Activated B cell treated with CpG ODN at 0.5 μM for 24 hours (primary cell): ENCODE measurements around the gene E2F4. TPM values are rescaled to one million over a fixed set of nuclear protein-coding genes. Genes with fewer than 3 reads are reported as not detected.

Source experiments
- ATAC-seq: fragments of 200-7000 bp; cut with Tn5 transposase; one replicate; pipeline ENCODE4 v1.10.0; 2021; ENCODE audit warnings: low read depth, mild to moderate bottlenecking, moderate library complexity
- CTCF ChIA-PET: fragments of 350-600 bp; sonication (Branson Sonifier 250); formaldehyde crosslinking; loops from one replicate; lab custom pipeline; 2021; ENCODE audit warnings: antibody characterized with exemption; lab: Charles Lee
- POLR2A ChIA-PET: fragments of 350-600 bp; sonication (Branson Sonifier 250); formaldehyde crosslinking; loops from one replicate; lab custom pipeline; 2021; ENCODE audit warnings: antibody characterized with exemption; lab: Charles Lee
- DNase-seq: peaks from one replicate; pipeline ENCODE4 v3.0.0; 2022
- H3K27ac Mint-ChIP-seq: one replicate; pipeline ENCODE4 v1.8.0; 2020; ENCODE audit warnings: mixed read lengths
- H3K27me3 Mint-ChIP-seq: one replicate; pipeline ENCODE4 v1.8.0; 2021; ENCODE audit warnings: mixed read lengths
- H3K36me3 Mint-ChIP-seq: one replicate; pipeline ENCODE4 v1.8.0; 2021; ENCODE audit warnings: low read depth, mixed read lengths
- H3K4me1 Mint-ChIP-seq: one replicate; pipeline ENCODE4 v1.8.0; 2021; ENCODE audit warnings: mixed read lengths
- H3K4me3 Mint-ChIP-seq: one replicate; pipeline ENCODE4 v1.8.0; 2020; ENCODE audit warnings: mild to moderate bottlenecking, mixed read lengths
- H3K9me3 Mint-ChIP-seq: one replicate; pipeline ENCODE4 v1.8.0; 2020; ENCODE audit warnings: mixed read lengths
- intact Hi-C: fragments of 100-400 bp; cut with micrococcal nuclease; formaldehyde crosslinking; loops from one replicate; pipeline ENCODE4 v1.15.1; 2024
- total RNA-seq: library from RNA; stranded (reverse); gene quantifications from 2 replicates; pipeline ENCODE4 v1.2.3, GENCODE V29; 2022
- TF ChIP-seq, protein P1 (sequence below): fragments of 200-600 bp; IDR thresholded peaks from one replicate; pipeline ENCODE4 v1.8.0; 2022; ENCODE audit warnings: antibody characterized with exemption, mild to moderate bottlenecking

E2F4 gene
- total RNA-seq, 1 donor from 2014 or later, result 128 TPM

DNA sequence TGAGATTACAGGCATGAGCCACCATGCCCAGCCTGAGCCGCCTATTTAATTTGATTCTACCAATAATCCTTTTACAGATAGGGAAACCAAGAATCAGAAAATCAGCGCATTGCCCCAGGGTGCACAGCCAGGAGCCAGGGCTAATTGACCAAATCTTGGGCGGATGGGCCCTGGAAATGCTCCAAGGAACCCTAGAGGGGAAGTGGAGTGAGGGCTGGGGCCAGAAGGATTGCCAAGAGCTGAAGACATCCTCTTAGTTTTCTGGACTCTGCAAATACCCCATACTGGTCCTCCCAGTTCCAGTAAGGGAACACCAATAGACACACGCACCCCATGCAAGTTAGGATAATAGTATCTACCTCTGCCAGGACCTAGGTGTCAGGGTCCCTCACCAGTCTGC is 51.5 kb downstream of the E2F4 start:
- peaks cover 38% of the 10 kb centered on the region for H3K4me1 Mint-ChIP-seq
- H3K9me3 Mint-ChIP-seq, result no peaks in the 10 kb centered on the region
- intact Hi-C loops, result loop anchor here (10.0 kb wide), 1 partner anchor 561 kb away; the partner anchor contains the start of genes RANBP10 and TSNAXIP1
- TF ChIP-seq, protein P1, sequence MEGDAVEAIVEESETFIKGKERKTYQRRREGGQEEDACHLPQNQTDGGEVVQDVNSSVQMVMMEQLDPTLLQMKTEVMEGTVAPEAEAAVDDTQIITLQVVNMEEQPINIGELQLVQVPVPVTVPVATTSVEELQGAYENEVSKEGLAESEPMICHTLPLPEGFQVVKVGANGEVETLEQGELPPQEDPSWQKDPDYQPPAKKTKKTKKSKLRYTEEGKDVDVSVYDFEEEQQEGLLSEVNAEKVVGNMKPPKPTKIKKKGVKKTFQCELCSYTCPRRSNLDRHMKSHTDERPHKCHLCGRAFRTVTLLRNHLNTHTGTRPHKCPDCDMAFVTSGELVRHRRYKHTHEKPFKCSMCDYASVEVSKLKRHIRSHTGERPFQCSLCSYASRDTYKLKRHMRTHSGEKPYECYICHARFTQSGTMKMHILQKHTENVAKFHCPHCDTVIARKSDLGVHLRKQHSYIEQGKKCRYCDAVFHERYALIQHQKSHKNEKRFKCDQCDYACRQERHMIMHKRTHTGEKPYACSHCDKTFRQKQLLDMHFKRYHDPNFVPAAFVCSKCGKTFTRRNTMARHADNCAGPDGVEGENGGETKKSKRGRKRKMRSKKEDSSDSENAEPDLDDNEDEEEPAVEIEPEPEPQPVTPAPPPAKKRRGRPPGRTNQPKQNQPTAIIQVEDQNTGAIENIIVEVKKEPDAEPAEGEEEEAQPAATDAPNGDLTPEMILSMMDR, result no peak
- no peak overlapping the region for H3K4me3 Mint-ChIP-seq
- ChIA-PET CTCF (interaction anchor here (0.9 to 1.3 kb wide), 2 partner anchors 16 to 18 kb away, joined by 3 to 9 read pairs; partner anchors contain the start of gene TMEM208), POLR2A (interaction anchor here (0.9 to 7.7 kb wide), 6 partner anchors 12 to 245 kb away, joined by 3 to 120 read pairs (median 6); partner anchors contain the start of genes ELMO3, PLEKHG4 and TMEM208)
- H3K27me3 Mint-ChIP-seq, result no peaks in the 10 kb centered on the region
- DNase-seq (no peak), ATAC-seq (no peak)
- peaks cover 8% of the 10 kb centered on the region for H3K36me3 Mint-ChIP-seq
- peak overlapping the region; percentile 92 for H3K27ac Mint-ChIP-seq

DNA sequence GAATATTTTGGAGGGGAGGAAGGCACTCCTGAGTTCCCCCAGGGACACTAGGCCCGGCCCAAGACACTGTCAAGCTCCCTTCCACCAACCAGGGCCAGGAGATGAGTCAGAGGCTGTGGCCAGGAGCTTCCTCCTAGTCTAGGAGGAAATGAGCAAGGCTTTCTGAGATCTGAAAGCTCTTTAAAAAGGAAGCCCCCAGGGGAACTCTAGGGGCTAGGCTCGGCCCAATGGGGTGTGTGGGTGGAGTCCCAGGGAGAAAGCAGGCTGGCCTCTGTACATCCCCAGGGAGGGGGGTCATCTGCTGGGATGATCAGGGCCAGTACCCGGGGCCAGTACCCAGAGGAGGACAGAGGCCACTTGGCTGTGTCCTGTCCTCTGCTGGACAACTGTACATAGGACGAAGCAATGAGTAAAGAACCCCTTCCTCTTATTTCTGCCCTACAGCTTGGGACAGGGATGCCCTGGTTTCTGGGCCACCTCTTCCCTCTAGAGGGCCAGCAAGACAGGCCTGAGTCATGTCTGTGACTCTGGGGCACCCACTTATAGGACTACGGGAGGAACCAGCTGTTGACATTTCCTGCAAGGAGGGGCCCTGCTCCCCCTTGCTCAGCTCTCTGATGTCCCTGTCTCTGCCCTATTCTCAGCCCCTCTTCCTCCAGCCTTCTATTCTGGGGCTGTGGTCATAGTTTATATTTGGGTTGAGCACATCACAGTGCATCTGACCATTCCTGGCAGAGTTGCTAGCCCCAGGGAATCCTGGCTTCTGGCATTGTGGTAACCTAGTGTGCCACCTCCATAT is 52.6 kb downstream of the E2F4 start:
- Mint-ChIP-seq H3K9me3 (no peaks in the 10 kb centered on the region), H3K27me3 (peaks cover 1% of the 10 kb centered on the region), H3K36me3 (peaks cover 1% of the 10 kb centered on the region), H3K4me1 (peaks cover 44% of the 10 kb centered on the region), H3K4me3 (peak overlapping the region; percentile 82), H3K27ac (peak overlapping the region; percentile 92)
- POLR2A ChIA-PET, result interaction anchor here (0.6 to 7.7 kb wide), 20 partner anchors 9 to 792 kb away, joined by 3 to 120 read pairs (median 4); partner anchors contain the start of genes ATP6V0D1, E2F4, ELMO3 and FBXL8
- ATAC-seq (peak; percentile 73), DNase-seq (peak; percentile 69)
- TF ChIP-seq, protein P1, result no peak
- intact Hi-C loops, result loop anchor here (1.0 to 10.0 kb wide), 7 partner anchors 17 to 602 kb away; partner anchors contain the start of genes ACD, CENPT, E2F4 and FBXL8
- CTCF ChIA-PET, result interaction anchor here (0.6 to 1.3 kb wide), 6 partner anchors 12 to 291 kb away, joined by 3 to 9 read pairs (median 3); partner anchors contain the start of gene TMEM208

DNA sequence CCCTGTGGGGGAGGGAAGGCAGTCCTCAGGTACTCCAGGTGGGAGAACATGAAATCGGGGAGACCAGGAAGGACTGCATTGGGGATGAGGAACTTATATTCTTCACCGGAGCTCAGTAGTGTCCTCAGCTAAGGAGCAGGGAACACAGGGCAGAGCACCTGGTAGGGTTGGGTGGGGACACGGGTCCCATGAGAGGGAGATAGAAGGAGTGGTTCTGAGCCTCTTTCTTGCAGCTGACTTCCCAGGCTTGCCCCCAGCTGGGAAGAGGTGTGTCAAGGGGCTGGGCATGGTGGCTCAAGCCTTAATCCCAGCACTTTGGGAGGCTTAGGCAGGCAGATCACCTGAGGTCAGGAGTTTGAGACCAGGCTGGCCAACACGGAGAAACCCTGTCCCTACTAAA is 53.2 kb downstream of the E2F4 start:
- DNase-seq (no peak), ATAC-seq (no peak)
- Mint-ChIP-seq H3K36me3 (peaks cover 1% of the 10 kb centered on the region), H3K4me1 (peaks cover 49% of the 10 kb centered on the region), H3K27ac (peak overlapping the region; percentile 92), H3K9me3 (no peaks in the 10 kb centered on the region), H3K27me3 (peaks cover 2% of the 10 kb centered on the region), H3K4me3 (peak overlapping the region; percentile 82)
- TF ChIP-seq, protein P1, result no peak
- POLR2A ChIA-PET, result interaction anchor here (0.6 to 7.7 kb wide), 6 partner anchors 12 to 791 kb away, joined by 3 to 120 read pairs (median 6); partner anchors contain the start of genes FBXL8, TMEM208 and TRADD
- intact Hi-C loops, result loop anchor here (2.0 to 10.0 kb wide), 5 partner anchors 34 to 602 kb away; partner anchors contain the start of genes ACD, CENPT, E2F4 and NUTF2
- CTCF ChIA-PET, result interaction anchor here (0.6 to 3.1 kb wide), 5 partner anchors 18 to 882 kb away, joined by 3 to 12 read pairs (median 3); partner anchors contain the start of gene TMEM208

DNA sequence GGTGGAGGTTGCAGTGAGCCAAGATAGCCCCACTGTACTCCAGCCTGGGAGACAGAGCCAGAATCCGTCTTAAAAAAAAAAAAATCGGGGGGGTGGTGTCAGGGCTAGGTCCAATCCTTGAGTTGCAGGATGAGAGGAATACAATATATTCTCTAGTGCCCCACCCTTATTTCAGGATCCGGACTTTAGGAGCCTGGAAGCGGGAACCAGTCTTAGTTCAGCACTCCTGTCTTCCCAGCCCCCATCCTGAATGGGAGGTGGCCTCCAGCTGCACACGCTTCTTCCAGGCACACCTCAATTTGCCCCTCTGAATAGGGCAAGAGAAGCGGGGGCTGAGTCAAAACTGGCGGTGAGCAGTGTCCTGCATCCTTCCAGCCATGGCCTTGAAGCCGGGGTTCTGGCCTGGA is 53.7 kb downstream of the E2F4 start:
- Mint-ChIP-seq H3K27ac (peak overlapping the region; percentile 12), H3K9me3 (no peaks in the 10 kb centered on the region), H3K4me1 (peaks cover 50% of the 10 kb centered on the region), H3K27me3 (peaks cover 2% of the 10 kb centered on the region), H3K4me3 (peak overlapping the region; percentile 85), H3K36me3 (peaks cover 1% of the 10 kb centered on the region)
- TF ChIP-seq, protein P1, result no peak
- no peak for ATAC-seq
- no peak for DNase-seq
- intact Hi-C loops, result loop anchor here (2.0 to 10.0 kb wide), 7 partner anchors 33 to 839 kb away; partner anchors contain the start of genes ACD, CBFB, CENPT and E2F4
- ChIA-PET POLR2A (interaction anchor here (0.6 to 7.7 kb wide), 6 partner anchors 12 to 791 kb away, joined by 3 to 120 read pairs (median 5); partner anchors contain the start of genes FBXL8, TMEM208 and TRADD), CTCF (interaction anchor here (0.6 to 3.1 kb wide), 6 partner anchors 15 to 882 kb away, joined by 3 to 12 read pairs (median 3); partner anchors contain the start of genes ATP6V0D1 and TMEM208)
